HL-60 (cell line): ENCODE measurements around the gene IZUMO3.

Experiments
- DNase-seq, 2 experiments: peaks; one replicate each; pipeline ENCODE4 v3.0.0-alpha.2; 2010 to 2020; ENCODE audit warnings: low read depth in 1 of 2, low spot score in 1 of 2
- H3K27ac ChIP-seq: fragments of 250-450 bp; sonication (Bioruptor Pico); replicated peaks from 2 replicates; pipeline ENCODE4 v1.5.1; 2020; ENCODE audit warnings: mild to moderate bottlenecking, moderate library complexity
- H3K27me3 ChIP-seq: fragments of 250-450 bp; sonication (Bioruptor Pico); 2 replicates; pipeline ENCODE4 v1.5.1; 2021; ENCODE audit warnings: mild to moderate bottlenecking, moderate library complexity; ENCODE audit not compliant: insufficient read depth, poor library complexity, severe bottlenecking
- H3K4me3 ChIP-seq: replicated peaks from 2 replicates; pipeline ENCODE4 v1.5.1; 2011; ENCODE audit warnings: mild to moderate bottlenecking, control low read depth, low read length; ENCODE audit not compliant: insufficient read depth
- CTCF ChIP-seq: IDR thresholded peaks from one replicate; pipeline ENCODE4 v1.5.1; 2011; ENCODE audit warnings: low read length, control low read depth, inconsistent platforms; ENCODE audit not compliant: insufficient read depth
- GABPA ChIP-seq: IDR thresholded peaks from 2 replicates; pipeline ENCODE4 v1.6.1; 2012; ENCODE audit warnings: low read depth
- POLR2AphosphoS5 ChIP-seq: IDR thresholded peaks from 2 replicates; pipeline ENCODE4 v1.6.1; 2012; ENCODE audit warnings: low read depth
- REST ChIP-seq: IDR thresholded peaks from 2 replicates; pipeline ENCODE4 v1.6.1; 2012; ENCODE audit warnings: low read depth; ENCODE audit not compliant: insufficient replicate concordance
- SPI1 ChIP-seq: IDR thresholded peaks from 2 replicates; pipeline ENCODE4 v1.6.1; 2012; ENCODE audit warnings: low read depth, mild to moderate bottlenecking, borderline replicate concordance

IZUMO3 gene

GRCh38 chr9:24502206-24502937 lies 43.3 kb downstream of the IZUMO3 start:
- DNase-seq = no peak
- Histone ChIP-seq H3K4me3 (no peak overlapping the region), H3K27me3 (no peaks in the 10 kb centered on the region), H3K27ac (no peak overlapping the region)
- TF ChIP-seq SPI1 (no peak), CTCF (no peak), POLR2AphosphoS5 (no peak), GABPA (no peak), REST (no peak)

GRCh38 chr9:24500761-24501160 lies 44.9 kb downstream of the IZUMO3 start:
- no peak for DNase-seq
- H3K27ac ChIP-seq = no peak overlapping the region
- no peak for TF ChIP-seq CTCF
- no peaks in the 10 kb centered on the region for H3K27me3 ChIP-seq
- no peak overlapping the region for H3K4me3 ChIP-seq

- Histone ChIP-seq H3K4me3 (no peak overlapping the region), H3K27ac (no peak overlapping the region), H3K27me3 (no peaks in the 10 kb centered on the region)
- TF ChIP-seq SPI1 = no peak
- no peak for TF ChIP-seq GABPA
- TF ChIP-seq REST = no peak
- TF ChIP-seq POLR2AphosphoS5 = no peak
- TF ChIP-seq CTCF = no peak
- no peak for DNase-seq
These were observed 47.1 kb downstream of the IZUMO3 start for GRCh38 chr9:24498632-24499031.

GRCh38 chr9:24497671-24498070 lies 48.0 kb downstream of the IZUMO3 start:
- DNase-seq = no peak
- no peak for TF ChIP-seq CTCF
- TF ChIP-seq SPI1 = no peak
- no peak for TF ChIP-seq GABPA
- TF ChIP-seq POLR2AphosphoS5 = no peak
- no peak for TF ChIP-seq REST

More at GRCh38 chr9:24497671-24498070, 48.0 kb downstream of the IZUMO3 start:
- Histone ChIP-seq H3K4me3 (no peak overlapping the region), H3K27me3 (no peaks in the 10 kb centered on the region), H3K27ac (no peak overlapping the region)
